OCI-LY1 (cell line): Measurements from ENCODE around the gene FBXW9.

Experiments used
- H2AFZ ChIP-seq: fragments of 200-600 bp; sonication (generic), shearing (Covaris generic); 2 replicates; pipeline ENCODE4 v1.6.0; 2014; ENCODE audit warnings: antibody characterized with exemption, mild to moderate bottlenecking, low read length
- H3F3A ChIP-seq: fragments of 200-600 bp; sonication (generic), shearing (Covaris generic); 2 replicates; pipeline ENCODE4 v1.6.0; 2014; ENCODE audit warnings: mild to moderate bottlenecking, antibody characterized with exemption, low read length, moderate library complexity; ENCODE audit not compliant: insufficient read depth
- H3K27ac ChIP-seq: fragments of 200-600 bp; sonication (generic); 2 replicates; pipeline ENCODE4 v1.5.1; 2014; ENCODE audit warnings: low read length, mixed run types, mild to moderate bottlenecking, low read depth; ENCODE audit not compliant: poor library complexity, severe bottlenecking
- H3K27me3 ChIP-seq: fragments of 200-600 bp; sonication (generic); 2 replicates; pipeline ENCODE4 v1.6.0; 2014; ENCODE audit warnings: antibody characterized with exemption, mild to moderate bottlenecking, low read length, moderate library complexity; ENCODE audit not compliant: insufficient read depth
- H3K36me3 ChIP-seq: fragments of 200-600 bp; sonication (generic); 2 replicates; pipeline ENCODE4 v1.6.1; 2014; ENCODE audit warnings: mild to moderate bottlenecking, antibody characterized with exemption, low read length, moderate library complexity, mixed read lengths; ENCODE audit not compliant: insufficient read depth
- H3K4me1 ChIP-seq: fragments of 200-600 bp; sonication (generic); 2 replicates; pipeline ENCODE4 v1.5.1; 2014; ENCODE audit warnings: mild to moderate bottlenecking, low read length, moderate library complexity; ENCODE audit not compliant: insufficient read depth, severe bottlenecking
- H3K4me2 ChIP-seq: fragments of 200-600 bp; sonication (generic), shearing (Covaris generic); 2 replicates; pipeline ENCODE4 v1.6.1; 2014; ENCODE audit warnings: low read length
- H3K4me3 ChIP-seq: fragments of 200-600 bp; sonication (generic); 2 replicates; pipeline ENCODE4 v1.5.1; 2014; ENCODE audit warnings: low read length, low read depth, mild to moderate bottlenecking, mixed read lengths; ENCODE audit not compliant: poor library complexity, severe bottlenecking
- H3K79me2 ChIP-seq: fragments of 200-600 bp; shearing (Covaris generic); 2 replicates; pipeline ENCODE4 v1.6.1; 2016; ENCODE audit warnings: mixed run types, low read length, mixed read lengths; ENCODE audit not compliant: insufficient read depth
- H3K9ac ChIP-seq: fragments of 200-600 bp; sonication (generic), shearing (Covaris generic); 2 replicates; pipeline ENCODE4 v1.6.1; 2014; ENCODE audit warnings: mild to moderate bottlenecking, low read length, mixed read lengths
- H3K9me2 ChIP-seq: fragments of 200-600 bp; sonication (generic), shearing (Covaris generic); 2 replicates; pipeline ENCODE4 v1.6.1; 2014; ENCODE audit warnings: low read depth, mild to moderate bottlenecking, low read length, mixed read lengths
- H3K9me3 ChIP-seq: fragments of 200-600 bp; shearing (Covaris generic); 2 replicates; pipeline ENCODE4 v1.6.1; 2014; ENCODE audit warnings: low read length, mixed read lengths
- H4K20me1 ChIP-seq: fragments of 200-600 bp; sonication (generic), shearing (Covaris generic); 2 replicates; pipeline ENCODE4 v1.6.0; 2016; ENCODE audit warnings: mild to moderate bottlenecking, low read length; ENCODE audit not compliant: insufficient read depth
- CTCF ChIP-seq: fragments of 200-600 bp; sonication (generic), shearing (Covaris generic); IDR thresholded peaks from 2 replicates; pipeline ENCODE4 v1.5.1; 2017; ENCODE audit warnings: mild to moderate bottlenecking, antibody characterized with exemption, low read length, moderate library complexity, mixed read lengths
- EZH2 ChIP-seq: fragments of 200-600 bp; sonication (generic), shearing (Covaris generic); IDR thresholded peaks from 2 replicates; pipeline ENCODE4 v1.8.0; 2017; ENCODE audit warnings: borderline replicate concordance, mixed run types, mild to moderate bottlenecking, antibody characterized with exemption, low read length, moderate library complexity, mixed read lengths

The FBXW9 gene

GRCh38 chr19:12721656-12722565, 25.5 kb upstream of the FBXW9 start:
- Histone ChIP-seq H3K27me3 (no peaks in the 10 kb centered on the region), H3K9me3 (no peaks in the 10 kb centered on the region), H3F3A (peaks cover 6% of the 10 kb centered on the region), H3K4me1 (peaks cover 32% of the 10 kb centered on the region), H3K79me2 (peaks cover 54% of the 10 kb centered on the region), H2AFZ (no peak overlapping the region), H3K4me2 (peak overlapping the region; percentile 86), H3K27ac (peak overlapping the region; percentile 44), H3K36me3 (peaks cover 36% of the 10 kb centered on the region), H3K9me2 (no peaks in the 10 kb centered on the region), H3K9ac (peak overlapping the region; percentile 90), H4K20me1 (no peaks in the 10 kb centered on the region), H3K4me3 (peak overlapping the region; percentile 73)
- TF ChIP-seq CTCF, result no peak
- no peak for TF ChIP-seq EZH2

- H3K27me3 ChIP-seq, result no peaks in the 10 kb centered on the region
- peaks cover 23% of the 10 kb centered on the region for H3K4me1 ChIP-seq
- H3K27ac ChIP-seq, result peak overlapping the region; percentile 44
Measured at GRCh38 chr19:12720851-12721655, 24.6 kb upstream of the FBXW9 start.

DNA sequence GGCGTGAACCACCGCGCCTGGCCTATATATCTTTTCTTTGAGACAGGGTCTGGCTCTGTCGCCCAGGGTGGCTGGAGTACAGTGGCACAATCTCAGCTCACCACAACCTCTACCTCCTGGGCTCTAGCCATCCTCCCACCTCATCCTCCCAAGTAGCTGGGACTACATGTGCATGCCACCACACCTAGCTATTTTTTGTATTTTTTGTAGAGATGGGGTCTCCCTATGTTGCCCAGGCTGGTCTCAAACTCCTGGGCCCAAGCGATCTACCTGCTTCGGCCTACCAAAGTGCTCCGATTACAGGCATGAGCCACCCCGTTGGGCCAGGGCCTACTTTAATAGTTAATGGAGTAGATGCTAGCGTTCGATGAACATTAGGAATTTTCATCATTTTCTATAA, 23.9 kb upstream of the FBXW9 start:
- H3K27ac ChIP-seq, result no peak overlapping the region
- H3K4me2 ChIP-seq, result peak overlapping the region; percentile 86

More at GRCh38 chr19:12720851-12721655, 24.6 kb upstream of the FBXW9 start:
- Histone ChIP-seq H3K9ac (peak overlapping the region; percentile 90), H2AFZ (no peak overlapping the region), H3F3A (no peaks in the 10 kb centered on the region), H3K4me3 (peak overlapping the region; percentile 73), H3K79me2 (peaks cover 54% of the 10 kb centered on the region), H3K9me3 (no peaks in the 10 kb centered on the region), H4K20me1 (no peaks in the 10 kb centered on the region), H3K4me2 (peak overlapping the region; percentile 86), H3K36me3 (peaks cover 45% of the 10 kb centered on the region), H3K9me2 (no peaks in the 10 kb centered on the region)
- TF ChIP-seq EZH2 (no peak), CTCF (no peak)

More for the DNA sequence above, 23.9 kb upstream of the FBXW9 start:
- H3K4me3 ChIP-seq, result peak overlapping the region; percentile 73
- H3K36me3 ChIP-seq, result peaks cover 52% of the 10 kb centered on the region
- no peaks in the 10 kb centered on the region for H3K9me2 ChIP-seq
- no peaks in the 10 kb centered on the region for H4K20me1 ChIP-seq
- H3K79me2 ChIP-seq, result peaks cover 54% of the 10 kb centered on the region
- peak overlapping the region; percentile 90; the same call in 1 of the 2 replicates for H3K9ac ChIP-seq
- H2AFZ ChIP-seq, result no peak overlapping the region
- H3K9me3 ChIP-seq, result no peaks in the 10 kb centered on the region
- H3F3A ChIP-seq, result no peaks in the 10 kb centered on the region
- TF ChIP-seq EZH2, result no peak
- no peak for TF ChIP-seq CTCF
- H3K4me1 ChIP-seq, result peaks cover 17% of the 10 kb centered on the region
- H3K27me3 ChIP-seq, result no peaks in the 10 kb centered on the region
